ENCODE data around the gene MYDGF. TPM values are rescaled to one million over a fixed set of nuclear protein-coding genes. Genes with fewer than 3 reads are reported as not detected.
A peak's percentile ranks its signal among the peaks of the same experiment; 100 is the strongest.

MYDGF gene
- polyA plus RNA-seq, 3 donors, result 64.6 to 165 (median 160) TPM

DNA sequence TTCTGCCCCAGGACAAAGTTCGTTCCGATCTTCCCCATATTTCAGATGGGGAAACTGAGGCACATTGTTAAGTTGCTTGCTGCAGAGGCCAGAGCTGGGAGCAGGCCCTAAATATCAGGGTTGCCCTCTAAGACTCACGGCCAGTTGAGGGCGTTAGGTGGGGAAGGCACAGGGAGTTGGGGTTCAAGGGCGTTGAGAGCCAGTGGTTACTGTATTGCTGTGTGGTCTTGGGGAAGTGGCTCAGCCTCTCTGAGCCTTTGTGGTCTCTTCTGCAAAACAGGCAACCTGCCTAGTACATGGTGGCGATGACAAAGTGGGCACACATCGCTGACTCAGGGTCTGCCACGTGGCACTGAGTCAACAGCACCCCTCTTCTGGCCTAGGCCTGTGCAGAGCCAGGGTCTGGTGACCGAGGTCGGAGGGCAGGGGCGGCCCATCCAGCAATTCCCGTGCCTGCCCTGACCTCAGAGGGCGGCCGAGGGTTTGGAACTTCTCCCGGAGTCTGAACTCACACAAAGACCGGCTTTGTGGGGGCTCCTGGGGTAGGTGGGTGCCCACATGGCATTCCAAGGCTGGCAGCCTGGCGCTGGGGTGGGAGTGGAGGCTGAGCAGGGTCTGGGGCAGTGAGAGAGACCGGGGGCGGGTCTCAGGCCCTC, 20.6 kb downstream of the MYDGF start:
- no peaks in the 10 kb centered on the region for H3K9me3 Mint-ChIP-seq
- peak overlapping the region in 1 of 7 donors; percentile 26 for H3K27ac Mint-ChIP-seq
- Histone ChIP-seq H4K20me1 (ENCODE audit: insufficient read depth, low read length) (peaks cover 28% of the 10 kb centered on the region), H3K4me3 (replicated peaks in 1 of 3; ENCODE audit: low read depth in 2 of 3, low read length in 3 of 3) (no peak overlapping the region), H3K9ac (ENCODE audit: insufficient read depth, low read length, poor library complexity, severe bottlenecking) (no peak overlapping the region), H3K36me3 (replicated peaks in 1 of 2; ENCODE audit: control insufficient read depth in 1 of 2, insufficient read depth in 2 of 2, low read length in 2 of 2) (peaks cover 9 to 25% of the 10 kb centered on the region in 2 donors), H3K4me2 (replicated peaks; ENCODE audit: extremely low read depth, low read length, poor library complexity, severe bottlenecking) (no peak overlapping the region), H3K4me1 (ENCODE audit: control insufficient read depth in 1 of 2, insufficient read depth in 2 of 2, low read length in 2 of 2) (no peaks in the 10 kb centered on the region), H3K27ac (ENCODE audit: low read depth in 1 of 2, low read length in 2 of 2) (no peak overlapping the region), H2AFZ (ENCODE audit: insufficient read depth, low read depth, low read length, poor library complexity, severe bottlenecking) (no peak overlapping the region), H3K79me2 (ENCODE audit: insufficient read depth, low read length) (no peaks in the 10 kb centered on the region), H3K27me3 (ENCODE audit: control insufficient read depth in 2 of 2, insufficient read depth in 2 of 2, low read length in 2 of 2) (no peaks in the 10 kb centered on the region), H3K9me3 (replicated peaks in 1 of 2; ENCODE audit: control insufficient read depth in 1 of 2, insufficient read depth in 1 of 2, low read length in 2 of 2) (no peaks in the 10 kb centered on the region)
- H3K36me3 Mint-ChIP-seq, result peaks cover 18 to 39% of the 10 kb centered on the region in 2 donors
- H3K4me3 Mint-ChIP-seq, result no peak overlapping the region
- peaks cover 6% of the 10 kb centered on the region for H3K4me1 Mint-ChIP-seq
- TF ChIP-seq, protein P1, sequence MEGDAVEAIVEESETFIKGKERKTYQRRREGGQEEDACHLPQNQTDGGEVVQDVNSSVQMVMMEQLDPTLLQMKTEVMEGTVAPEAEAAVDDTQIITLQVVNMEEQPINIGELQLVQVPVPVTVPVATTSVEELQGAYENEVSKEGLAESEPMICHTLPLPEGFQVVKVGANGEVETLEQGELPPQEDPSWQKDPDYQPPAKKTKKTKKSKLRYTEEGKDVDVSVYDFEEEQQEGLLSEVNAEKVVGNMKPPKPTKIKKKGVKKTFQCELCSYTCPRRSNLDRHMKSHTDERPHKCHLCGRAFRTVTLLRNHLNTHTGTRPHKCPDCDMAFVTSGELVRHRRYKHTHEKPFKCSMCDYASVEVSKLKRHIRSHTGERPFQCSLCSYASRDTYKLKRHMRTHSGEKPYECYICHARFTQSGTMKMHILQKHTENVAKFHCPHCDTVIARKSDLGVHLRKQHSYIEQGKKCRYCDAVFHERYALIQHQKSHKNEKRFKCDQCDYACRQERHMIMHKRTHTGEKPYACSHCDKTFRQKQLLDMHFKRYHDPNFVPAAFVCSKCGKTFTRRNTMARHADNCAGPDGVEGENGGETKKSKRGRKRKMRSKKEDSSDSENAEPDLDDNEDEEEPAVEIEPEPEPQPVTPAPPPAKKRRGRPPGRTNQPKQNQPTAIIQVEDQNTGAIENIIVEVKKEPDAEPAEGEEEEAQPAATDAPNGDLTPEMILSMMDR (IDR thresholded peaks at IDR 0.05), result no peak
- no peaks in the 10 kb centered on the region for H3K27me3 Mint-ChIP-seq (ENCODE audit: low read depth in 3 of 3)
- intact Hi-C loops (cut with micrococcal nuclease), result no loop called here
- WGBS (ENCODE audit: insufficient coverage), result 87% methylated on average over 12 of the region's 19 CpGs
- no peak for DNase-seq

DNA sequence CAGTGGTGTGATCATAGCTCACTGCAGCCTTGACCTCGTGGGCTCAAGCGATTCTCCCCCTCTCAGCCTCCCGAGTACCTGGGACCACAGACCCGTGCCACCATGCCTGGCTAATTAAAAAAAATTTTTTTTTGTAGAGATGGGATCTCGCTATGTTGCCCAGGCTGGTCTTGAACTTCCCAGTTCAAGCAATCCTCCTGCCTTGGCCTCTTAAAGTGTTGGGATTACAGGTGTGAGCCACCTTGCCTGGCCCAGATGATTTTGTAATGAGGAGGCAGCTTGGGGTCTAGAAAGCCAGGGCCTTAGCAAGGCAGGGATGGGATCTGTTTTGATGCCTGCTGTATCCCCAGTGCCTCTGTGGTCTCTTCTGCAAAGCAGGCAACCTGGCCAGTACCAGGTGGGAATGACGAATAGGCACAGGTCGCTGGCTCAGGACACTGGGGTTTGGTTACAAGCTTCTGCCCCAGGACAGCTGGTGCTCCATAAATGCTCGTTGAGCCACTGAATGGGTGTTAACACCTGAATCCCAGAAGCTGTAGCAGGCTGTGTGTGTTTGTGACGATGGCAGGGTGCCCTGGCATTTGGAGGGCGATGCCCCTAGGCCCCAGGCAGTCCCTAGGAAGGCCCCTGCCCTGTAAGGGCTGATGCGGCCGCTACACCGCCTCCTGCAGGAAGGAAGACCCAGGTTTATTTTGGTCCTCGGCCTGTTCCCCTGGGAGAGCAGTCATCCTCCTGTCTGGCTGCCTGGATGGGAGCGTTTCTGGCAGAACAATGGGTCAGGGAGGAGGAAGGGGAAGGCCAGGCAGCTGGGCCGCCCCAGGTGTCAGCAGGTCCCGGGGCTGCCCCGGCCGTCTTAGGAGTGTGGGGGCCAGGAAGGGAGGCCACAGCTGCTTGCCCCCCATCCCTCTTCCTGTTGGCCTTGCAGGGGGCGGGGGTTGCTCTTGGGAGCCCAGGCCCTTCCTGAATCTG, 22.2 kb downstream of the MYDGF start:
- no peak for DNase-seq
- peaks cover 5% of the 10 kb centered on the region for H3K4me1 Mint-ChIP-seq
- Histone ChIP-seq H3K4me3 (replicated peaks in 1 of 3; ENCODE audit: low read depth in 2 of 3, low read length in 3 of 3) (no peak overlapping the region), H3K9me3 (replicated peaks in 1 of 2; ENCODE audit: control insufficient read depth in 1 of 2, insufficient read depth in 1 of 2, low read length in 2 of 2) (no peaks in the 10 kb centered on the region), H3K4me1 (ENCODE audit: control insufficient read depth in 1 of 2, insufficient read depth in 2 of 2, low read length in 2 of 2) (no peaks in the 10 kb centered on the region), H4K20me1 (ENCODE audit: insufficient read depth, low read length) (peaks cover 31% of the 10 kb centered on the region), H3K79me2 (ENCODE audit: insufficient read depth, low read length) (no peaks in the 10 kb centered on the region), H3K9ac (ENCODE audit: insufficient read depth, low read length, poor library complexity, severe bottlenecking) (no peak overlapping the region), H3K27me3 (ENCODE audit: control insufficient read depth in 2 of 2, insufficient read depth in 2 of 2, low read length in 2 of 2) (no peaks in the 10 kb centered on the region), H3K36me3 (replicated peaks in 1 of 2; ENCODE audit: control insufficient read depth in 1 of 2, insufficient read depth in 2 of 2, low read length in 2 of 2) (peaks cover 8 to 15% of the 10 kb centered on the region in 2 donors), H3K27ac (ENCODE audit: low read depth in 1 of 2, low read length in 2 of 2) (no peak overlapping the region), H2AFZ (ENCODE audit: insufficient read depth, low read depth, low read length, poor library complexity, severe bottlenecking) (no peak overlapping the region), H3K4me2 (replicated peaks; ENCODE audit: extremely low read depth, low read length, poor library complexity, severe bottlenecking) (no peak overlapping the region)
- no peak overlapping the region for H3K27ac Mint-ChIP-seq
- 41% methylated on average over 15 of the region's 20 CpGs for WGBS (ENCODE audit: insufficient coverage)
- TF ChIP-seq, protein P1 (IDR thresholded peaks at IDR 0.05), result no peak
- intact Hi-C loops (cut with micrococcal nuclease), result no loop called here
- H3K9me3 Mint-ChIP-seq, result no peaks in the 10 kb centered on the region
- H3K36me3 Mint-ChIP-seq, result peaks cover 14 to 27% of the 10 kb centered on the region in 2 donors
- H3K27me3 Mint-ChIP-seq (ENCODE audit: low read depth in 3 of 3), result no peaks in the 10 kb centered on the region
- H3K4me3 Mint-ChIP-seq, result no peak overlapping the region
